ENCODE results near the gene ETFA.

Gene ETFA

DNA sequence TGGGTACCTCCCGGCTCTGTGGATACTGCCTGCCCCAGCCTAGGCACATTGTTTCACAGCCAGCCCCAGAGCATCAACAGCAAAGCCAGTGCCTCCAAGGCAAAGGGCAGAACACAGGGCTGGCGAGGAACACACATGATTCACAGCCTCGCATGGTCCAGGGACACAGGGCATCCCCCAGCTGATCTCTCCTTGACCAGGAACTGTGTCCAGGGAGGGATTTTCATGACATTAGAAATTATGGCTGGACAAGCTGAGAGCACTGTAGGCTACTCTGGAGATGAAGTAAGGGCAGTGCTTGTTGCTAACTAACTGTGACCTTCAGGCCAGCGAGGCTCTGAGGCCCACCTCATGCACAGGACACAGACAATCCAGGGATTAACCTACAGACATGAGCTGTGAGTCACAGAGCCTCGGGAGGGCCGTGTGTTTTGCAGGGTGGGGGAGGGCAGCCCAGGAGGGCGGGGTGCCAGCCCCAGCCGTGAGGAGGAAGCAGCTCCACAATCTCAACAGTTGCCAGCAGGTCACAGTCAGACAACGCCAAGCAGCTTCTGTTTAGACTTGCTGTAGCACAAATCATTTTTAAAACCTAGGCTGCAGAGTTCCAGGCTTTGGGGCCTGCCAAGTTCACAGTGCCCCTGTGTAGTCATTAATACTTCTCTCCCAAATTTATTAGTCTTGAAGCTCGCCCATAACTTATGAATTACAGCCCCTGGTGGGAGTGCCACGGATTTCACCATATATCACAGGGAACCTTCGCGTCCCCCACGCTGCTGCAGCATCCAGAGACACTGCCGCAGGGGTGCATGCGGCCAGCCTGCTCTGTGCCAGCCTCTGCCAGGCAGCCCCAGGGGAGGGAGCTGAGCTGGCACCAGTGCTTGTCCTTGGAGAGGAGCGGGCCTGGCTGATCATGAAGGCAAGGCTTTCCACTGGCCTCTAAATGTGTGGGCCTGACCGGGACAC lies 114.7 kb downstream of the ETFA start:
- Mint-ChIP-seq H3K4me3 (no peak overlapping the region), H3K36me3 (no peaks in the 10 kb centered on the region), H3K27ac (no peak overlapping the region)

DNA sequence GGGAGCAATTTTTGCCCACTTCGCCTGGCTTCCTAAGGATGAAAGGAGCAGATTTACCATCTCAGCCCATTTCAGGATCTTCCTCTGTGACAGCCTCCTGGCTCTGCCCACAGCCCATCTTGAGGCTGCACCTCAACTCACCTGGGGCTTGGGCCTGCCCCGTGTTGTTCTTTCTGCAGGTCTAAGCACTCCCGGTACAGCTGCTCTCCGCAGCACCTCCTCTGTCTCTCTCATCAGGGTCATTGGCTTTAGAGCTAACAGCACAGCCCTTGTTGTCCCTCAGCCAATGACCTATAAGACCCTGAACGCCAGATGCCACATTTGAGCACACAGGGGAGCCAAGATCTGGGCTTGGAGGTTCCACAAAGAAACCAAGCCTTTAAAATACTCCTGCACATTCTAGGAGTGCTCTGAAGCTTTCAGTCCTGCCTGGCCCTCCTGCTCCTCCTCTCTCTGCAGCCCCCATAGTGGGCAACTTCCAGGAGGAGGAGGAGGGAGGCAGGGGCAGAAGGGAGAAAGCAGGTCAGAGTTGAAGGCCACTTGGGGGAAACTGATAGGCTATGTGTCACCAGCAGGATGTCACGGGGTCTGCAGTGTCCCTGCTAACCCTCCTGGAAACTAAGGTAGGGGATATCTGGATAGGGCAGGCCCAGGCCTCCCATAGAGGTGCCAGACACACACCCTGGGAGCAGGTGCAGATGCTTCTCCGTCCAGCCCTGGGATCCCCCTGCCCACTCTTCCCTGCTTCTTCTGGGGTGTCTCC lies 115.6 kb downstream of the ETFA start:
- peaks cover 6% of the 10 kb centered on the region for H3K4me1 Mint-ChIP-seq (ENCODE audit: low read depth)
- peaks cover 1% of the 10 kb centered on the region for H3K27me3 Mint-ChIP-seq
- H3K4me3 Mint-ChIP-seq: no peak overlapping the region
- no peaks in the 10 kb centered on the region for H3K36me3 Mint-ChIP-seq
- H3K27ac Mint-ChIP-seq: no peak overlapping the region
- H3K9me3 Mint-ChIP-seq (ENCODE audit: low read depth): no peaks in the 10 kb centered on the region

More for the DNA sequence above, 114.7 kb downstream of the ETFA start:
- Mint-ChIP-seq H3K27me3 (no peaks in the 10 kb centered on the region), H3K9me3 (ENCODE audit: low read depth) (no peaks in the 10 kb centered on the region), H3K4me1 (ENCODE audit: low read depth) (no peaks in the 10 kb centered on the region)

DNA sequence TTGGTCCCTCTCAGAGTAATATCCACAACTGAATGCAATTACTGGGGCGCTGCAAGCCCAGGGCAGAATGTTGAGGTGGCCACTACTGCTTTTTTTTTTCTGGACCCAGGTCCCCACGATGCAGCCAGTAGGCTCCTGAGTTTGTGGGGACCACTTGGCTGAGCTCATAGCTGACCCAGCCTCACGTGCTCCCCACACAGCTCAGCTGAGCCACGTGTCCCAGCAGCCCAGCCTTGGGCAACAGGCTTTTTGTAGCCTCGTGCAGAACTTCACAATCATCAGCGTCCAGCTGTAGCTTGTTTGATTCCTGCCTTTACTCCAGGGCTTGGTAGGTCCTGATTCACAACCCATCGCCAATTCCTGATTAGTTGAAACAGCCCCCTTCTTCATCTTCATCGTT lies 117.3 kb downstream of the ETFA start:
- H3K9me3 Mint-ChIP-seq (ENCODE audit: low read depth): no peaks in the 10 kb centered on the region
- no peak overlapping the region for H3K27ac Mint-ChIP-seq
- no peak overlapping the region for H3K4me3 Mint-ChIP-seq
- H3K36me3 Mint-ChIP-seq: no peaks in the 10 kb centered on the region
- peaks cover 10% of the 10 kb centered on the region for H3K4me1 Mint-ChIP-seq (ENCODE audit: low read depth)
- peaks cover 11% of the 10 kb centered on the region for H3K27me3 Mint-ChIP-seq

DNA sequence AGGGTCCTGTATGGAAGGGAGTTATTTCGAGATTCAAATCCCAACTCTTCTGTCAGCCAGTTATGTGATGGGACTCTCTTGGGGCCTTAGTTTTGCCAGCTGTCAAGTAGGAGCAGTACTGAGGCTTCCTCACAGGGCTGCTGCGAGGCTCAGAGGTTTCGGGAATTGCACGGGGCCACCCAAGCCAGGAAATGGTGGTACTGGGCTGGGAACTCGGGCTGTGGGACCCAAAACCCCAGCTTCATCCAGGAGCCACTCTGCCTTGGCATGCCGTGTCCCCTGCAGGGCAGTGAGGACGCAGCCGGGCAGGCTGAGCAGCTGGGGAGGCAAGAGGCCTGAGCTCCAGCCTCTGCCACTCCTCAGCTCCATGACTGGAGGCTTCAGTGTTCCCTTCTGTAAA lies 118.6 kb downstream of the ETFA start:
- Mint-ChIP-seq H3K27ac (no peak overlapping the region), H3K27me3 (peaks cover 17% of the 10 kb centered on the region), H3K9me3 (ENCODE audit: low read depth) (no peaks in the 10 kb centered on the region), H3K4me3 (no peak overlapping the region), H3K36me3 (no peaks in the 10 kb centered on the region), H3K4me1 (ENCODE audit: low read depth) (peaks cover 10% of the 10 kb centered on the region)

DNA sequence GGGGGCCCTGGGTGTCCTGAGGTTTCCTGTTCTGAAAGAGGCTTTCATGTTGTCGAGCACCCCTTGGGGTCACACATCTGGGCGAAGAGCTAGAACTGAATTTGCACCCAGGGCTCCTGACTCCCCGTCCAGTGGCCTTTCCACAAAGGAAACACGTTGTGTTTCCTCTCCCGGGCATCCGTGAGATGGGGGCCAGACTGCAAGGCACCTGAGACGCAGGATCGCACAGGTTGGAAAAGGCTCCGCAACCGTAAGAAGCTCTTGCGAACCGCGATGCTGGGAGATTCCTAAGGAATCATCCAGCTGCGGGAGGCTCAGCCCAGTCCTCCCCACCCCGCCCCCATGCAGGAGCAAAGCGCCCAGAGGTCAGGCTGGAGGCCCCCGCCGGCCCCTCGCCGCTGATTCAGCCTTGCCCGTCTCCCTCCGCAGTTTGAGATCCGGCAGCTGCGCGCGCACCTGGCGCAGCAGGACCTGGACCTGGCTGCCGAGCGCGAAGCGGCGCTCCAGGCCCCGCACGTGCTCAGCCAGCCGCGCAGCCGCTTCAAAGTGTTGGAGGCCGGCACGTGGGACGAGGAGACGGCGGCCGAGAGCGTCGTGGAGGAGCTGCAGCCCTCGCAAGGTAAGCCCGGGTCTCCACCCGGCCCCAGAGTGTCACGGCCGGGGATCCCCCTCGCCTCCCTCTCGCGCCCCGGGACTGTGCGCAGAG lies 119.6 kb downstream of the ETFA start:
- Mint-ChIP-seq H3K27ac (no peak overlapping the region), H3K27me3 (peaks cover 22% of the 10 kb centered on the region), H3K4me1 (ENCODE audit: low read depth) (peaks cover 10% of the 10 kb centered on the region), H3K9me3 (ENCODE audit: low read depth) (no peaks in the 10 kb centered on the region), H3K4me3 (no peak overlapping the region), H3K36me3 (no peaks in the 10 kb centered on the region)

DNA sequence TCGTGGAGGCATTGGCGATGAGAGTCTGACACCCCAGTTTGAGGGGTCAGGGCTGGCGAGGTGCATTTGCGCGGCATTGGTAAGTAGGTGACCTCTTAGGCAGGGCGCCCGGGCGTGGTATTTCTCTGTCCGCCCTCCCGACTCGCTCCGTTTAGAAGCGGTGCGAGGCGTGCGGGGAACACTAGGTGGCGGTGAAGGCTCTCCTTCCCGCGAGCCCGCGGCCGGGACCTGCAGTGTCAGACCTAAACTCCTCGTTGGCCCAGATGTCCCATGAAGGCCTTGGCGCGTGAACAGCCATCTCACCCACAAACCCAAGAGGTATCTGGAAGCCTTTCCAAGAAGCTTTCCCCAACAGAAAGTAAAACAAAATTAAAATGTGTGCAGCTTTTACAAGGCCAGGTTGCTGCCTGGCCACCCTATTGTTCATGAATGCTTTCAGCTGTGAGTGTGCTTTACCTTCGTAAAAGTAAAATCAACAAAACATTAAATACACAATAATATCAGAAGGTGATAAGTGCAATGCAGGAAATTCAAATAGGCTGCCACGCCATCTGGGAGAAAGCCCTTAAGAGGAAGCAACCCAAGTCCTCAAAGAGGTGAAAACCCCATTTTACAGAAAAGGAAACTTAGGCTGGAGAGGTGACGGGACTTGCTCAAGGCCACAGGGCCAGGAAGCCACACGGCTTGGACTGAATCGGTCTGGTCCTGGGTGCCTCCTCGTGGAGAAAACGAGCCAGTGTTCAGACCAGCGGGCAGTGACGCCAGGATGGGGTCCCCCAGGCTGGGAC lies 120.3 kb downstream of the ETFA start:
- no peak overlapping the region for H3K27ac Mint-ChIP-seq
- peaks cover 10% of the 10 kb centered on the region for H3K4me1 Mint-ChIP-seq (ENCODE audit: low read depth)
- no peaks in the 10 kb centered on the region for H3K9me3 Mint-ChIP-seq (ENCODE audit: low read depth)
- H3K27me3 Mint-ChIP-seq: peaks cover 26% of the 10 kb centered on the region
- peak overlapping the region; percentile 46 for H3K4me3 Mint-ChIP-seq
- no peaks in the 10 kb centered on the region for H3K36me3 Mint-ChIP-seq

DNA sequence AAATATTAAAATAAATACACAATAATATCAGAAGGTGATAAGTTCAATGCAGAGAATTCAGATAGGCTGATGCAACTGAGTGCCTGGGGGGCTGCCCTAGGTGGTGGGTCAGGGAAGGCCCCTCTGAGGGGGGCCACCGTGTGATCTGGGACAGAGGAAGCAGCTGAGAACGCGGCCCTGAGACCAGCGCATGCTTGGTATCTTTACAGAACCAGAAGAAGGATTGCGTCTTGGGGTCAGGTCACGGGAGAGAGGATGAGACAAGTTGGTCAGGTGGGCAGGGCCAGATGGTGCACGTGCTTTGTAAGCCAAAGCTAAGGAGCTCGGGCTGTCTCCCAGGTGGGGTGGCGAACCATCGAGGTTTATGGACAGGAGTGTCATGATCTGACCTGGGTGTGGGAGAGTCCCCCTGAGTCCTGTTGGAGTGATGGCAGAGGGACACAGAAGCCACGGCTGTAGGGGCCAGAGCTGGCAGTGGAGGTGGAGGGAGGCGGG lies 121.2 kb downstream of the ETFA start:
- no peak overlapping the region for H3K4me3 Mint-ChIP-seq

DNA sequence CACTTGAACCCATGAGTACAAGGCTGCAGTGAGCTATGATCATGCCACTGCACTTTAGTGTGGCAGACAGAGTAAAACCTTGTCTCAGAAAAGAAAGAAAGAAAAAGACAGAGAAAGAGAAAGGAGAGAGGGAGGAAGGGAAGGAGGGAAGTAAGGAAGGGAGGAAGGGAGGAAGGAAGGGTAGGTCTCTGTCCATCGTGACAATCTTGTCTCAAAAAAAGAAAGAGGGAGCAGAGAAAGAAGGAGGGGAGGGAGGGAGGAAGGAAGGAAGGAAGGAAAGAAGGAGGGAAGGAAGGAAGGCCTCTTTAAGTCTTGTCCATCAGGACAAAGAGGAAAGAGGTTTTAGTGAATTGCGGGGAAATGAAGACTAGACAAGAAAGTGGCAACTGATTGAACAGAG lies 122.2 kb downstream of the ETFA start:
- H3K27me3 Mint-ChIP-seq: peaks cover 31% of the 10 kb centered on the region
- no peak overlapping the region for H3K4me3 Mint-ChIP-seq
- no peaks in the 10 kb centered on the region for H3K36me3 Mint-ChIP-seq
- no peaks in the 10 kb centered on the region for H3K9me3 Mint-ChIP-seq (ENCODE audit: low read depth)
- peaks cover 10% of the 10 kb centered on the region for H3K4me1 Mint-ChIP-seq (ENCODE audit: low read depth)
- no peak overlapping the region for H3K27ac Mint-ChIP-seq

More for the DNA sequence above, 121.2 kb downstream of the ETFA start:
- H3K27ac Mint-ChIP-seq: no peak overlapping the region
- peaks cover 30% of the 10 kb centered on the region for H3K27me3 Mint-ChIP-seq
- no peaks in the 10 kb centered on the region for H3K9me3 Mint-ChIP-seq (ENCODE audit: low read depth)
- peaks cover 10% of the 10 kb centered on the region for H3K4me1 Mint-ChIP-seq (ENCODE audit: low read depth)
- no peaks in the 10 kb centered on the region for H3K36me3 Mint-ChIP-seq

DNA sequence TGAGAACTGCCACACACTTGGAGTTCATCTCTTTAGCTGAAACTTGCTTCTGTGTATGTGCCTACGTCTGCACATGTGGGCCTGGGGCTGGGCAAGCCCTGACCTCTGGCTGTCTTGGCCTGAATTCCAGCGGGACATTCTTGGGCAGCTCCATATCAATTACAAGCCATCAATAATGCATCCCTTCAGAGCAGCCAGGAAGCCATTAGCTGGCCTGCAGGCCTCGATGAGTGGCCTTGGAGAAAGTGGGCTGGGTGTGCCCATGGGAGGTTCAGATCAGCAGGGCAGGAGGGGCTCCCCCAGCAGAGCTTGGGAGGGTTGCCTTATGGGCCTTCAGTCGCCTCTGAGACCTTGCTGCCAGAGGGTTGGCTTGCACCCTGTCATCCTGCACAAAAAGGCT lies 124.1 kb downstream of the ETFA start:
- H3K9me3 Mint-ChIP-seq (ENCODE audit: low read depth): no peaks in the 10 kb centered on the region
- H3K27ac Mint-ChIP-seq: no peak overlapping the region
- no peaks in the 10 kb centered on the region for H3K36me3 Mint-ChIP-seq
- peaks cover 10% of the 10 kb centered on the region for H3K4me1 Mint-ChIP-seq (ENCODE audit: low read depth)
- H3K4me3 Mint-ChIP-seq: no peak overlapping the region
- H3K27me3 Mint-ChIP-seq: peaks cover 31% of the 10 kb centered on the region

DNA sequence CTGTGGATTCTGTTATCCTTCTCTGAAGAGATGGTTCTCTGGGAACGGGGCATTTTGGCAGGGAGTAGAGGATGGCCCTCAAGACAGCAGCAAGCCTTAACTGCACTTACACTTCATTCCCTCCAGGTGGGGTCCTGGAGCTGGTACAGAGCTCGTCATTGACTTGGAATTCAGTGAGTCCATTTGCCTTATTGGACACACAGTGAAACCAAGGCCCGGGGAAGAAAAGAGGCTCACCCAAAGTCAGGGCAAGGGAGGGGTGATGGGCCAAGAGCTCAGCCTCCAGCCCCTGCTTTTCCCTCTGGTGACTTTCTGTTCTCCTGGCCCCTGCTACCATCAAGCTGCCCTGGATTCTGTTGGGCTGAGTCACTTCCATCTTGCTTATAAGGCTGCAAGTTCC lies 125.6 kb downstream of the ETFA start:
- Mint-ChIP-seq H3K4me1 (ENCODE audit: low read depth) (peaks cover 14% of the 10 kb centered on the region), H3K9me3 (ENCODE audit: low read depth) (no peaks in the 10 kb centered on the region), H3K4me3 (no peak overlapping the region), H3K36me3 (no peaks in the 10 kb centered on the region), H3K27ac (no peak overlapping the region), H3K27me3 (peaks cover 41% of the 10 kb centered on the region)

DNA sequence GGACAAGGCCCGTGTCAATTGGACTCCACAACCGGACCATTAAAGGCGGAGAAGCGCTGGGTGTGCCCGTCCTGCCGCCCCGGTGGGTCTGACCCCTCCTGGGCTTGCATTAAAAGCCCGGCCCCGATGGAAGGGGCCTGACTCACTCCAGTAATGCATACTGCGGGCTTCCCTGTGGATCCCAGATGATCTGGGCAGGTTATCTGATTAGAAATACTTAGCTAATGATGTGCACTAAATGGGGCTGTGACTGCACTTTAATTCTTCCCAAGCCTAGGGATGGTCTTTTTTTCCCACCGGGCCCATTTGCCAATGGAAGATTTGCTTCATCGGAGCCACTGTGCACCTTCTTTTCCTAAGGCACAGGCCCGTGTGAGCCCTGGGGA lies 126.6 kb downstream of the ETFA start:
- no peak overlapping the region for H3K4me3 Mint-ChIP-seq
- no peaks in the 10 kb centered on the region for H3K9me3 Mint-ChIP-seq (ENCODE audit: low read depth)
- peaks cover 34% of the 10 kb centered on the region for H3K27me3 Mint-ChIP-seq
- H3K36me3 Mint-ChIP-seq: no peaks in the 10 kb centered on the region
- no peak overlapping the region for H3K27ac Mint-ChIP-seq
- H3K4me1 Mint-ChIP-seq (ENCODE audit: low read depth): peaks cover 9% of the 10 kb centered on the region

DNA sequence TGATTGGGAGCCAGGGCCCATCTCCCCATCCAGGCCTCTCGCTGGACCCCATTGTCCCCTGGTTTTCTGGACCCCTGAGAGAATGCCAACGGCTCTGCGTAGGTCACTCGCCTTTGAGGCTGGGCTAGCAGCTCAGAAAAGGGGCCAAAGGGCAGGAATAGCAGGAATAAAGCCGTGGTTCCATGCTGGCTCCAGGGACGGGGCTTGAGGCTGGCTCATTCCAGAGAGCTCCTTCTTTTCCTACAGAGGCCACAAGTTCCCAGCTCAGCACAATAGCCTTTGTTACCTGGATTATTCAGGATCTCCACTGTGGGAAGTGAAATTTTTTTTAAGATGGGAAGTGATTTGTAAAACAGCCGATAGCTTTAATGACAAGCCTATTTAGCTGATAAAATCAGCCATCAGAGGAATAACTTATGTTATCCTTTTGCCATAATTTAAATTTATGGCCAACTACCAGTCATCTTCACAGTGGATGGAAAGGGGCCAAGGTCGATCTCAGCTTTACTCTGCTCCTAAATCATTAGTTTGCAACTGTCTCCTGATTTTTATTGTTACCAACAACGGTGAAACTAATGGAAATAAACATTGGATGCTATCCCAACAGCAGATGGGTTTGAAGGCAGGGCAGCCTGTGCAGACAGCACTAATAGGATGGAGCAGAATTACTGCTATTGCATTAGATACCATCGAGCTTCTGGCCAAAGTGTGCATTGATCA lies 127.2 kb downstream of the ETFA start:
- Mint-ChIP-seq H3K27me3 (peaks cover 32% of the 10 kb centered on the region), H3K27ac (no peak overlapping the region), H3K4me1 (ENCODE audit: low read depth) (peaks cover 9% of the 10 kb centered on the region), H3K9me3 (ENCODE audit: low read depth) (no peaks in the 10 kb centered on the region), H3K4me3 (no peak overlapping the region), H3K36me3 (no peaks in the 10 kb centered on the region)

DNA sequence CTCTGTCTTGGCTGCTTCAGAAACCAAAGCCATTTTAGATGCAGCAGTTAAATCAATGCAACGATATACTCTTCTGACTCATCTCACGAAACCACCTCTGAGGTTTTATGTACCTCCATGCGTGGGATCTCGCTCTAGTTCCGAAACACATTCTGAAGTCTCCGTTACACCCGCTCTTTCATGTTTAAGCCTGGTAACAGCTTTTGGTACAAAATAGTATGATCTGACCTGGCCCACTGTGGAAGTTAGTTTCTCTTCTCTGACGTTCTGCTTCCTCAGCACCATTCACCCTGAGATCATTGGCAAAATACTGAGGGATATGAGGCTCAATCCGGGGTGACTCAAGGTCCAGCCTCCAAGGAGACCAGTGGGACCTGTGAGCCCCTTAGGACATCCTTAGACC lies 129.6 kb downstream of the ETFA start:
- H3K4me3 Mint-ChIP-seq: no peak overlapping the region
- H3K27me3 Mint-ChIP-seq: peaks cover 24% of the 10 kb centered on the region
- no peaks in the 10 kb centered on the region for H3K9me3 Mint-ChIP-seq (ENCODE audit: low read depth)

DNA sequence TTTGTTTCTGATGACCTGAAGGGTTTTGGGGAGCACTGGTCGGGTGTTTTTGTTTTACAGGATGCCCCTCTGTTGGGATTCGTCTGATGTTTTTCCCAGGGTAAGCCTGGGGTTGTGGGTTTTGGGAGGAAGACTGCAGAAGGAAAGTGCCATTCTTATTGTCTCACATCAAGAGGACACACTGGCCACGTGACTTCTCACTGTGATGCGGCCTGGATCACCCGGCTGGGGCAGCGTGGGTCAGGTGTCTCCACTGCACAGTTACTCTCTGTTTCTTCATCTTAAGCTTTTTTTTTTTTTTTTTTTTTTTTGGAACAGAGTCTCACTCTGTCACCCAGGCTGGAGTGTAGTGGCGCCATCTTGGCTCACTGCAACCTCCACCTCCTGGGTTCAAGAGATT lies 130.9 kb downstream of the ETFA start:
- H3K9me3 Mint-ChIP-seq (ENCODE audit: low read depth): no peaks in the 10 kb centered on the region
- no peak overlapping the region for H3K4me3 Mint-ChIP-seq
- H3K27me3 Mint-ChIP-seq: peaks cover 16% of the 10 kb centered on the region
- H3K27ac Mint-ChIP-seq: no peak overlapping the region
- H3K36me3 Mint-ChIP-seq: no peaks in the 10 kb centered on the region
- H3K4me1 Mint-ChIP-seq (ENCODE audit: low read depth): peaks cover 9% of the 10 kb centered on the region

More for the DNA sequence above, 129.6 kb downstream of the ETFA start:
- Mint-ChIP-seq H3K27ac (no peak overlapping the region), H3K4me1 (ENCODE audit: low read depth) (peaks cover 9% of the 10 kb centered on the region), H3K36me3 (no peaks in the 10 kb centered on the region)
